Measurements from ENCODE around the gene DHFR2.
"Not testable (repeated sequence)": the region's sequence is repeated elsewhere in the genome, so short reads cannot be mapped to it uniquely, and the experiment has no call there.

DHFR2 gene

GRCh38 chr3:94065122-94065521 lies 2.4 kb upstream of the DHFR2 start:
- FAIRE-seq: no peak

- no peak for FAIRE-seq
Measured at GRCh38 chr3:94064243-94064860, 1.6 kb upstream of the DHFR2 start.

- no peak for FAIRE-seq
Measured at GRCh38 chr3:94063496-94064119, 892 bp upstream of the DHFR2 start.

GRCh38 chr3:94061297-94061696 lies 1.4 kb downstream of the DHFR2 start:
- no peak for FAIRE-seq

- FAIRE-seq: no peak
Measured at GRCh38 chr3:94050546-94050945, 12.2 kb downstream of the DHFR2 start.

GRCh38 chr3:94049267-94049666 lies 13.4 kb downstream of the DHFR2 start:
- FAIRE-seq: no peak

- FAIRE-seq: no peak
Measured at GRCh38 chr3:94046533-94046932, 16.2 kb downstream of the DHFR2 start.

GRCh38 chr3:94044100-94044936 lies 18.4 kb downstream of the DHFR2 start:
- FAIRE-seq: not testable (repeated sequence)

- no peak for FAIRE-seq
Measured at GRCh38 chr3:94043285-94043684, 19.4 kb downstream of the DHFR2 start.

GRCh38 chr3:94036909-94037507 lies 25.7 kb downstream of the DHFR2 start:
- FAIRE-seq: no peak

- no peak for FAIRE-seq
Measured at GRCh38 chr3:94028093-94028837, 34.5 kb downstream of the DHFR2 start, which contains the start of gene STX19. STX19 (minus strand) TSS chr3:94028597; CDS start chr3:94015269, 13,328 bp downstream.

GRCh38 chr3:94026623-94027022 lies 36.1 kb downstream of the DHFR2 start:
- no peak for FAIRE-seq

GRCh38 chr3:94024385-94024784 lies 38.3 kb downstream of the DHFR2 start:
- FAIRE-seq: no peak

GRCh38 chr3:94020293-94020692 lies 42.4 kb downstream of the DHFR2 start:
- no peak for FAIRE-seq

- no peak for FAIRE-seq
Measured at GRCh38 chr3:94019659-94020058, 43.1 kb downstream of the DHFR2 start.

GRCh38 chr3:94015025-94015424 lies 47.7 kb downstream of the DHFR2 start:
- no peak for FAIRE-seq

- FAIRE-seq: no peak
Measured at GRCh38 chr3:94012185-94012584, 50.5 kb downstream of the DHFR2 start.

- FAIRE-seq: no peak
Measured at GRCh38 chr3:94011233-94011711, 51.4 kb downstream of the DHFR2 start.

GRCh38 chr3:94009608-94010007 lies 53.1 kb downstream of the DHFR2 start:
- FAIRE-seq: no peak

- no peak for FAIRE-seq
Measured at GRCh38 chr3:94008253-94008652, 54.5 kb downstream of the DHFR2 start.

Data from TTC549 (cell line).